Cardiac fibroblast (primary cell): ENCODE data around the gene PCDH9.

Experiments used
- DNase-seq, 2 donors: peaks; one replicate each; pipeline versions ENCODE4 v3.0.0 to v3.0.0-alpha.2; 2010; ENCODE audit warnings: low read depth in 2 of 2
- H3K4me3 ChIP-seq, 2 donors: replicated peaks in 1 of 2; 1 replicate in 1 of 2; 2 replicates in 1 of 2; pipeline ENCODE4 v1.5.1; 2011; ENCODE audit warnings: low read depth in 2 of 2, low read length in 2 of 2, mild to moderate bottlenecking in 2 of 2, moderate library complexity in 1 of 2
- CTCF ChIP-seq: IDR thresholded peaks from one replicate; pipeline ENCODE4 v1.5.1; 2011; ENCODE audit warnings: low read depth, mild to moderate bottlenecking, low read length, inconsistent platforms

Gene PCDH9

GRCh38 chr13:67259208-67259607 is 29.1 kb upstream of the PCDH9 start:
- no peak overlapping the region for H3K4me3 ChIP-seq
- no peak for DNase-seq

GRCh38 chr13:67258482-67258881 is 28.3 kb upstream of the PCDH9 start:
- DNase-seq: peak; percentile 11 to 48
- no peak for TF ChIP-seq CTCF
- no peak overlapping the region for H3K4me3 ChIP-seq

More at GRCh38 chr13:67259208-67259607, 29.1 kb upstream of the PCDH9 start:
- TF ChIP-seq CTCF: no peak

- no peak overlapping the region for H3K4me3 ChIP-seq
- no peak for TF ChIP-seq CTCF
- no peak for DNase-seq
Measured at GRCh38 chr13:67238861-67239260, 8.7 kb upstream of the PCDH9 start.

- TF ChIP-seq CTCF: peak; percentile 47
- no peak overlapping the region for H3K4me3 ChIP-seq
- peak; percentile 61 to 75 for DNase-seq
Measured at GRCh38 chr13:67238277-67238859, 8.2 kb upstream of the PCDH9 start.

GRCh38 chr13:67235265-67235664 is 5.1 kb upstream of the PCDH9 start:
- no peak for DNase-seq
- H3K4me3 ChIP-seq: no peak overlapping the region
- no peak for TF ChIP-seq CTCF

- H3K4me3 ChIP-seq: peak overlapping the region in 1 of 2 donors; percentile 15
- no peak for TF ChIP-seq CTCF
Measured at GRCh38 chr13:67232384-67232783, 2.2 kb upstream of the PCDH9 start.

More at GRCh38 chr13:67232384-67232783, 2.2 kb upstream of the PCDH9 start:
- no peak for DNase-seq
